ENCODE results near the gene RASSF4.
A peak's percentile ranks its signal among the peaks of the same experiment; 100 is the strongest.

RASSF4 gene

GRCh38 chr10:44928462-44928861 is 31.1 kb upstream of the RASSF4 start:
- DNase-seq: no peak

GRCh38 chr10:44929356-44930255 is 30.0 kb upstream of the RASSF4 start:
- no peak for DNase-seq

GRCh38 chr10:44930904-44931620 is 28.5 kb upstream of the RASSF4 start:
- no peak for DNase-seq

- no peak for DNase-seq
Measured at GRCh38 chr10:44931621-44932516, 27.7 kb upstream of the RASSF4 start.

GRCh38 chr10:44932517-44933450 is 26.8 kb upstream of the RASSF4 start:
- DNase-seq: peak; percentile 89

- no peak for DNase-seq
Measured at GRCh38 chr10:44933451-44934321, 25.9 kb upstream of the RASSF4 start.

GRCh38 chr10:44934416-44935200 is 25.0 kb upstream of the RASSF4 start:
- no peak for DNase-seq

GRCh38 chr10:44935201-44935965 is 24.2 kb upstream of the RASSF4 start:
- peak; percentile 60 for DNase-seq

- DNase-seq: no peak
Measured at GRCh38 chr10:44935966-44936295, 23.7 kb upstream of the RASSF4 start.

- DNase-seq: no peak
Measured at GRCh38 chr10:44936314-44936975, 23.2 kb upstream of the RASSF4 start.

- no peak for DNase-seq
Measured at GRCh38 chr10:44937196-44938005, 22.2 kb upstream of the RASSF4 start.

GRCh38 chr10:44938956-44939355 is 20.6 kb upstream of the RASSF4 start:
- no peak for DNase-seq

GRCh38 chr10:44939691-44940401 is 19.8 kb upstream of the RASSF4 start:
- DNase-seq: no peak

- no peak for DNase-seq
Measured at GRCh38 chr10:44944354-44944753, 15.2 kb upstream of the RASSF4 start.

GRCh38 chr10:44946205-44946604 is 13.4 kb upstream of the RASSF4 start:
- DNase-seq: no peak

- DNase-seq: no peak
Measured at GRCh38 chr10:44947371-44948152, 12.0 kb upstream of the RASSF4 start.

All from retina (tissue), 1 donor.